Stimulated activated naive CD8-positive, alpha-beta T cell treated with anti-CD3 and anti-CD28 coated beads, Interleukin-15, amount 100 ng/mL, for 72 hours (primary cell): ENCODE data around the gene AFTPH.

Source experiments
- ATAC-seq: fragments of 150-1000 bp; cut with Tn5 transposase; 2 replicates; pipeline ENCODE4 v1.10.0; 2021; ENCODE audit warnings: mild to moderate bottlenecking, moderate library complexity
- DNase-seq, 2 donors: peaks; one replicate each; pipeline ENCODE4 v3.0.0; 2021 to 2022
- H3K27ac Mint-ChIP-seq, 2 donors: one replicate each; pipeline ENCODE4 v1.8.0; 2022; ENCODE audit warnings: mild to moderate bottlenecking in 2 of 2, mixed read lengths in 2 of 2, moderate library complexity in 2 of 2
- H3K27me3 Mint-ChIP-seq: one replicate; pipeline ENCODE4 v1.8.0; 2022; ENCODE audit warnings: mixed read lengths
- H3K4me1 Mint-ChIP-seq: one replicate; pipeline ENCODE4 v1.8.0; 2022; ENCODE audit warnings: mild to moderate bottlenecking, mixed read lengths
- H3K4me3 Mint-ChIP-seq, 2 donors: one replicate each; pipeline ENCODE4 v1.8.0; 2022; ENCODE audit warnings: mild to moderate bottlenecking in 2 of 2, mixed read lengths in 2 of 2, moderate library complexity in 1 of 2
- H3K9me3 Mint-ChIP-seq, 2 donors: one replicate each; pipeline ENCODE4 v1.8.0; 2022; ENCODE audit warnings: mixed read lengths in 2 of 2

Gene AFTPH

DNA sequence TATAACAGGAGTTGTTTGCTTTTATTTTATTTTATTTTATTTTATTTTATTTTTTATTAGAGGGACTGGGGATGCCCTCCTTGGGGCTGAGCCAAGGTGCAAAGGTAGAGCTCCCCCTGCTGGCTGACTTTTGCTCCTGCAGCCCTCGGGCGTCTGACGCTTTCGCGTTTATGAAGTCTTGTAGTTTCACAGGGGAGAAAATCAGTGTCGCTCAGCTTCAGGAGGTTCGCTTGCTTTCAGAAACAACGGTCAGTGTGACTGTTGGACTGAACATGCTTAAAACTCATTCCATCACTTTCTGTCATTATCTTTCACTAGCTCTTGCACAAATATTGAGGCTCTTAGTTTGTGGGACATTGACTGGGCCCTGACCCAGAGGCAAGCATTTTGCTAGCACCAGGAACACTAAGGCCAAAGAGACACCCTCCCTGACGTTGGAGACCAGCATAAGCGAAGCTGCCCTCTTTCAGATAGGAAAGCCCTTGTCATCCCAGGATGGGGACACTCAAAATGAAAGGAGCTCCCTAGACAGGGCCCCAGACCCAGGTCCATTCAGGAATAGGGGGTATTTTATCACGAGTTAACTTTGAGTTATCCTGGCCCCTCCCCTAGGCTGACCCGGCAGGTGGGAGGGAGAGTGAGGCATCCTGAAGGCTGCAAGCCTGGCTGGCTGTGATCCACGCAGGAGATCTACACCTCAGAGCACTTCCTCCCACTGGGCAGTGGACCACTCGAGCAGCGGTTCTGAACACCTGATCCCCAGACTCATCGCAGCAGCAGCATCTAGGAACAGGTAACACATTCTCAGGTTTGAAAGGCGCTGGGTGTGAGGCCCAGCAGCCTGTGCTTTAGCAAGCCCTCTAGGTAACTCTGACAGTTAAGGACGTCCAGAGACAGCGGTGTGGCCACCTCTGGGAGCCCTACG lies 35.8 kb upstream of the AFTPH start:
- no peaks in the 10 kb centered on the region for H3K9me3 Mint-ChIP-seq
- DNase-seq: peak; percentile 71 to 73
- no peak overlapping the region for H3K27ac Mint-ChIP-seq
- no peak overlapping the region for H3K4me3 Mint-ChIP-seq
- H3K4me1 Mint-ChIP-seq: peaks cover 15% of the 10 kb centered on the region
- ATAC-seq: peak; percentile 69
- no peaks in the 10 kb centered on the region for H3K27me3 Mint-ChIP-seq

DNA sequence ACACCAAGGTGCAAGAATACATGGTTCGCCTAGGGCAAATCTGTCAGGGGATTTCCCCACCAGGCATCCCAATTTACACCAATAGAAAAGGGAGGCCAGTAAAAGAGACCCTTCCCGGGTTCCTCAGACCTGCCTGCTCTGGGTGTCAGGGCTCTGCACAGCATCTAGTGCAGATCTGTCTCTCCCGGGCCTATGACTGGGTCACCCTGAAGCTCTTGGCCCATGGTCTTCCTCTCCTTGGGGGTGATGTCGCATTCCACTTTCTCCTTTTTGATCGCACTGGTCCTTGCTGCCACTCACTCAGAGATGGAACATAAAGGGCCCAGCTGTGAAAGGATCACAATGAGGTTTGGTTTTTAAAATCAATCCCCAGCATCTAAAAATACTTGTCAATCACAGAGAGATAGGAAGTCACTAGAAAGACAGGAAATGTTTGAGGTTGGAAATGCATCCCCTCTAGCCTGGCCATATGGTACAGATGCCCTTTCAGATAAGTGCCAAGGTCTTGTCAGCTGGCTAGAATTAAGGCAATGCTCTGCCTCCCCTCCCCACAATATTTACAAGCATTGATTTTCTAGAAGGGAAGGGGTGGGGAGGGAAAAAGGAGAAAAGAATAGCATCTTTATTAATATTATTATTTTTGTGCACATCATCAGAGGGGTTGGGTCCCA lies 34.9 kb upstream of the AFTPH start:
- no peaks in the 10 kb centered on the region for H3K9me3 Mint-ChIP-seq
- no peak for ATAC-seq
- no peak overlapping the region for H3K27ac Mint-ChIP-seq
- H3K27me3 Mint-ChIP-seq: no peaks in the 10 kb centered on the region
- peaks cover 15% of the 10 kb centered on the region for H3K4me1 Mint-ChIP-seq
- no peak for DNase-seq
- no peak overlapping the region for H3K4me3 Mint-ChIP-seq

DNA sequence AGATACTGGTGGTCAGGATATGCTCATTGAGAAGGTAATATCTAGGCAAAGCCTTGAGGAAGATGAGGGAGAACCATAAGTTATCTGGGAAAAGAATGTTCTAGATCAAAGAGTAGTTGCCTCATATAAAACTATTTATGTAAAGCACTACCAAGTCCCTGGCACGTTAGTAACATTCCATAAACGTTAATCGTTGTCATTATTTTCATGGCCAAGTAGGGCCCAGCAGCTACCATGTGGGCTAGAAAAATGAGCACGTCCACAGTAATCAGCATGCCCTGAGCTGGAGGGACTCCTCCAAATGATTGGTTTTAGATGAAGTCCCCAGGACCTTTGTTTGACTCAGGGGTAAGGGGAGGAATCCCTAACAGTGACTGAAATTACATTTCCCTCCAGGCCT lies 32.7 kb upstream of the AFTPH start:
- peaks cover 6% of the 10 kb centered on the region for H3K27me3 Mint-ChIP-seq
- H3K9me3 Mint-ChIP-seq: no peaks in the 10 kb centered on the region
- peaks cover 15% of the 10 kb centered on the region for H3K4me1 Mint-ChIP-seq
- no peak for ATAC-seq
- no peak overlapping the region for H3K4me3 Mint-ChIP-seq
- H3K27ac Mint-ChIP-seq: no peak overlapping the region
- no peak for DNase-seq

DNA sequence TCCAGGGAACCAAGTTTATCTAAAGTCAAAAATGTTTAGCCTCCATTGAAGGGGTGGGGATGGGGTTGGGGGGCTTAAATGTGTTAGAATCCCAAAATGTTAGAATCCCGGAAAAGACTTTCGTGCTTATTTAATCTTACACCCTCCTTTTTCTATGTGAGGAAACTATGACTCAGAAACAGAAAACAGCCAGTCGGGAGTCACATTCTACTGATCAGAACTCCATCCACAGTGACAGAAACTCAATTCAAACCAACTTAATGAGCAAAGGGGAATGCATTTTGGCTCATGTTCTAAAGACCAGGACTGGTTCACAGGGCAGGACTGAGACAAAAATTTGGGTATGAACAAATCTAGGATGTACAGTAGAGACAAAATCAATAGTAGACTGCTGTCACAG lies 31.9 kb upstream of the AFTPH start:
- no peak for DNase-seq
- Mint-ChIP-seq H3K27me3 (peaks cover 13% of the 10 kb centered on the region), H3K27ac (no peak overlapping the region), H3K4me3 (no peak overlapping the region), H3K4me1 (peaks cover 15% of the 10 kb centered on the region), H3K9me3 (no peaks in the 10 kb centered on the region)
- ATAC-seq: no peak

DNA sequence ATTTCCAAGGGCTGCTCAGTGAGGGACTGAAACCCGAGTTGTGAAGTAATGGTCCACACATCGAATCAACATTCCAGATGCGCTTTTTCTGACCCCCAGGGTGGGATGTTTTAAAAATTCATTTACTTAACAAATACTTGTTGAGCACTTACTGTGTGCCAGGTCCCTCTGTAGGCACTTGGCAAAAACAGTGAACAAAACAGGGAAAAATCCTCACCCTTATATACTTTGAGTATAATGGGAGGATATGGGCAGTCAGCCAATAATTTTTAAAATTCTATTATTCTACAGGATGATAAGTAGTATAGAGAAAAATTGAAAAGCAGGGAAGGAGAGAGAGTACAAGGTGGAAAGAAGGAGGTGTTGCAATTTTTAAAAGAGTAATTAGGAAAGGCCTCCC lies 31.3 kb upstream of the AFTPH start:
- no peak for ATAC-seq
- H3K27ac Mint-ChIP-seq: no peak overlapping the region

DNA sequence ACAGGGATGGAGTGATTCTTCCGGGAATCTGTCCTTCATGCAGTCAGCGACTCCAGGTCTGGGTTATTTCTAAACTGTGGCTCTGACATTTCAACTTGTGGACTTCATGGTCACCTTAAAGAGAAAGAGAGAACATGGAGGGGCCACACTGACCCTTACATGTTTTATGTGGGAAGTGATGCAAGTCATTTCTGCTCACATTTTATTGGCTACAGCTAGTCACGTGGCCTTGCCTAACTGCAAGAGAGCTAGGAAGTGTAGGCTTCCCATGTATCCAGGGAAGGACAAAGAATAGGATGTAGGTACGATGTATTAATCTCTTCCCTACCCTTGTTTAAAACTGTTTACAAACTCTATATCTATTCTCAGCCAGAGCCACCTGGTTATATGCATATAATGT lies 30.3 kb upstream of the AFTPH start:
- Mint-ChIP-seq H3K9me3 (no peaks in the 10 kb centered on the region), H3K27me3 (peaks cover 27% of the 10 kb centered on the region), H3K4me3 (no peak overlapping the region), H3K4me1 (peaks cover 7% of the 10 kb centered on the region), H3K27ac (no peak overlapping the region)
- no peak for ATAC-seq
- DNase-seq: no peak

More for the DNA sequence above, 31.3 kb upstream of the AFTPH start:
- H3K27me3 Mint-ChIP-seq: peaks cover 18% of the 10 kb centered on the region
- no peak overlapping the region for H3K4me3 Mint-ChIP-seq
- DNase-seq: no peak
- peaks cover 15% of the 10 kb centered on the region for H3K4me1 Mint-ChIP-seq
- H3K9me3 Mint-ChIP-seq: no peaks in the 10 kb centered on the region

DNA sequence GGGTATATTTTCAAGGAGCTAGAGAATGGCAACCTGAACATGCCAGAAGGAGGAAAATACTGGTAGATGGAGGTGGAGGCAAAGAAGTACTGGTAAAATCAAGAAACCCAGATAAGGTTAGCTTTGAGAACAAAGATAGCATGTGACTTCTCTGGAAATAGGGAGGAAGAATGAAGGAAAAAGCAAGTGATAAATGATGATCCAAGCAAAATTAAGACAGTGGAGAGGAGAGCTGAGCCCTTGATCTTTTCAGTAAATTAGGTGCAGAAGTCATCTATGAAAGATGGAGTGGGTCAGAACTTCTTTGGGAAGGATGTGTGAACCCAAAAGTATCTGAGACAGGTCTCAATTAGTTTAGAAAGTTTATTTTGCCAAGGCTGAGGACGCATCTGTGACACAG lies 25.7 kb upstream of the AFTPH start:
- Mint-ChIP-seq H3K27ac (peak overlapping the region in 1 of 2 donors; percentile 9), H3K27me3 (peaks cover 29% of the 10 kb centered on the region), H3K4me3 (no peak overlapping the region), H3K9me3 (no peaks in the 10 kb centered on the region), H3K4me1 (peaks cover 7% of the 10 kb centered on the region)
- ATAC-seq (no peak), DNase-seq (no peak)

DNA sequence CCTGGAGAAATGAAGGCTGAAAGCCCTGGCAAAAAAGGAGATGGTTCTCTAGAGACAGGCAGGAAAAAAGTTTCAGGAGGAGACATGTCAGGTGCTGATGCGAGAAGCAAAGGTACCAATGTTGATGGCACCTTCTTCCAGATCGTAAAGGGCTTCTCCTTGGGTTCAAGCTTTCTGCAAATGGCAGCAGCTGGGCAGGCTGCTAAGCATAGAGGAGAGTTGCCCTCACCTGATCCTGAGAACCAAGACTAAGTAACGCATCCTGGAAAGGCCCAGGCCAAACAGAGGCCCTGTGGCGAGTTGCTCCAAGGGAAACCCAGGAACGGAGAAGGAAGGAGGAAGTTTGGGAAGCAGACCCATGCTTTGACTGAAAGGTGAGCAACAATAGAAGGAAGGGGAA lies 23.6 kb upstream of the AFTPH start:
- H3K27me3 Mint-ChIP-seq: peaks cover 39% of the 10 kb centered on the region

DNA sequence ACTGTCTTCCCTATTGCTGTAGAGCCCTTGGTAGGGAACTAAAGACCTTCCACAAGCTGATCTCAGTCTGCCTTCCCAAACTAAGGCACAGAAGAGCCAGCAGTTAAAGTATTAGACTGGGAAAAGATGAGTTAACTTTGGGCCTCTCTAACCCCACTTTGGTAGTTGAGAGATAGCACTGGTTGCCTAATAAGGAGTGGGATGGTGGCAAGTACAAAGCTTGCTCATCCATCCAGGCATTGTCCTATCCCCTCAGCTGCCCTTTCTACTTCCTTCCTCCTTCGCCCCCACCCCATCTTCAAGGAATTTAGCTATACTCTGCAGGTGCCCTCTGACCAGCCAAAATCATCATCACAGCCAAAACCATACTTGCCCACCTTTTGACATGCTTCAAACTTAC lies 22.2 kb upstream of the AFTPH start:
- no peaks in the 10 kb centered on the region for H3K9me3 Mint-ChIP-seq
- no peak overlapping the region for H3K4me3 Mint-ChIP-seq
- DNase-seq: no peak
- ATAC-seq: no peak
- no peak overlapping the region for H3K27ac Mint-ChIP-seq
- peaks cover 29% of the 10 kb centered on the region for H3K27me3 Mint-ChIP-seq
- peaks cover 7% of the 10 kb centered on the region for H3K4me1 Mint-ChIP-seq

More for the DNA sequence above, 23.6 kb upstream of the AFTPH start:
- Mint-ChIP-seq H3K4me1 (peaks cover 7% of the 10 kb centered on the region), H3K9me3 (no peaks in the 10 kb centered on the region), H3K4me3 (no peak overlapping the region), H3K27ac (no peak overlapping the region)
- no peak for DNase-seq
- no peak for ATAC-seq

DNA sequence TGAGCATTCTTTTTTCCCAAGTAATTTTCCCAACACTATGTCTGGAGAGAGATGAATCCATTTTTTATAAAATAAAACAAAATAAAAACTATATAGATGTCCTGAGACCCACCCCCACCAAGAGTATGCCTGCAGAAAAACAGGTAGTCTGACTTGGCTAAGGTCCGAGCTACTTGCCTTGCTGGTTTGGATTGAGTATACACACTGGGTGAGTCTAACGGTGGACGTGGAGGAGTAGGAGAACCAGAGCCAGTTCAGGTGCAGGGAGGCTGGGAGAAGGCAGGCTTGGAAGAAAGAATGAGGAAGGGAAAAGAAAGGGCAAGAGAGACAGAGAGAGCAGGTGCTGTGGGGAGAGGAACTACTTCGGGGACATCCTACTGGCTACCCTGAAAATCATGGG lies 21.3 kb upstream of the AFTPH start:
- Mint-ChIP-seq H3K27ac (no peak overlapping the region), H3K4me1 (peaks cover 7% of the 10 kb centered on the region), H3K27me3 (peaks cover 21% of the 10 kb centered on the region), H3K4me3 (no peak overlapping the region), H3K9me3 (no peaks in the 10 kb centered on the region)
- DNase-seq (no peak), ATAC-seq (no peak)

DNA sequence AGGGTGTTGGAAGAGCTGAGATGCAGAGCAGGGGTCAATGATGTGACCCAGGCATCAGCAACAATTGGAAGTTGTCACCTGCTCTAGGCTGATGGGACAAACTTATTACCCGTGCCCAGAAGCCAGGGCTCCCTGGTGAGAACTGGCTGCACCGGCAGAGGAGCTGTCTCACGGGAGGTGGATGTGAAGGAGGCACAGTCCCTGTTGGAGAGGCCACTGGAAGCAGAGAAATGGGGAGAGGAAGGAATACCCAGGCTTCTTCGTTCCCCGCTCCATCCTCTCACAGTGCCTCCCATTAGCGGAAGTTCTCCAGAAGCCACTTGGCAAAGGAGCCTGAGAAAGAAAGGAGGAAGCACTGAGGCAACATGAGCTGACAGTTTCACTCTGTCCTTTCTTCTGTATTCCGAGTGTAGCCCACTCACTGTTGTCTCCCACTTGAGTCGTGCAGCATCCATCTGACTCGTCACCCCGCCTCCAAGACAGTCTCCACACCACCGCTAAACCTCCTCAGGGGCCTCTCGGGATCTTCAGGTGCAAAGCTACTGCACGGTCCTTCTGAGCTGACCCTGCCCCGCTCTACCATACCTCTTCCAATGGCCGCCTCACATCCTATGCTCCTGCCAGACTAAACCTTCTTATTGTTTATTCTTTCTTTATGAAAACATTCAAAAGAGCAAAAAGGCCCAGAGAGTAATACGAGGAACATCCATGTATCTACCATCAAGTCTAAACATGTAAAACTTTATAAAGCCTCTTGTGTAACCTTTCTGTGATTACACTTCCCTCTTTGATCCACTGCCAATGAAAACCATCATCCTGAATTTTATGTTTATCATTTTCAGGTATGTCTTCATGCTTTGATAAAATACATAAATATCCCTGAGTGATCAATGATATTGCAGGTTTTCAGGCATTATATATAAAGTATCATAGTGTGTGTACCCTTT lies 19.1 kb upstream of the AFTPH start:
- Mint-ChIP-seq H3K4me3 (no peak overlapping the region), H3K27me3 (peaks cover 10% of the 10 kb centered on the region), H3K4me1 (peaks cover under 1% of the 10 kb centered on the region), H3K27ac (no peak overlapping the region), H3K9me3 (no peaks in the 10 kb centered on the region)
- DNase-seq (no peak), ATAC-seq (no peak)

DNA sequence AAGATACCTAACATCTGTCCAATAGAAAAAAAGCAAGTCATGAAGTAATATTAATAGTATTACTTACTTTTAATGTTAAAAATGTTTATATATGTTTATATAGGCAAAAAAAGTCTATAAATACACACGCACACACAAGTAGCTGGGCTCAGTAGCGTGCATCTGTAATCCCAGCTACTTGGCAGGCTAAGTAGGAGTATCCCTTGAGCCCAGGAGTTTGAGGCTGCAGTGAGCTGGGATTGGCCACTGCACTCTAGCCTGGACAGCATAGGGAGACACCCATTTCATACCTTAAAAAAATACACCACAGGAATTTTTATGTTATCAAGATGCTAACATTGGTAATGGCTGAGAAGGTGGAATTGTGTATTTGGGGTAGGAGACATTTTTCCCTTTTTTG lies 17.4 kb upstream of the AFTPH start:
- Mint-ChIP-seq H3K9me3 (no peaks in the 10 kb centered on the region), H3K27ac (no peak overlapping the region), H3K4me3 (no peak overlapping the region), H3K27me3 (peaks cover 10% of the 10 kb centered on the region), H3K4me1 (no peaks in the 10 kb centered on the region)
- no peak for ATAC-seq
- no peak for DNase-seq

DNA sequence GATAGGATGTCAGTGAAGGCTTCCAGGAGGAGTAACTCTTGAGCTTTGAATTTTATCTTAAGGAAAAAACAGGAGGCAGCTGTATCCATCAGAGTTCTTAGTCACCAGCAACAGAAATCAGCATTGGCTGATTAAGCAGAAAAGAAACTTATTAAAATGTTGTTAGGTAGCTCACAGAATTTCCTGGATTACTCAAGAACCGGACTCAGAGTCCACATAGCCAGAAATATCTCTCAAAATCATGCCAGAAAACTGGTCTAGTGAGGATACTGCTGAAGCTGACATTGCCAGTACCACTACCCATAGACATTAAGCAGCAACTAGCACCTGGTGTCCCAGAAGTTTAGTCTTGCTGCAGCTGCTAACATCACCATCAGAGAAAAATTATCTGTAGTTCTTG lies 10.1 kb upstream of the AFTPH start:
- Mint-ChIP-seq H3K4me3 (no peak overlapping the region), H3K9me3 (no peaks in the 10 kb centered on the region), H3K27me3 (no peaks in the 10 kb centered on the region), H3K4me1 (no peaks in the 10 kb centered on the region), H3K27ac (no peak overlapping the region)
- DNase-seq: no peak
- ATAC-seq: no peak

DNA sequence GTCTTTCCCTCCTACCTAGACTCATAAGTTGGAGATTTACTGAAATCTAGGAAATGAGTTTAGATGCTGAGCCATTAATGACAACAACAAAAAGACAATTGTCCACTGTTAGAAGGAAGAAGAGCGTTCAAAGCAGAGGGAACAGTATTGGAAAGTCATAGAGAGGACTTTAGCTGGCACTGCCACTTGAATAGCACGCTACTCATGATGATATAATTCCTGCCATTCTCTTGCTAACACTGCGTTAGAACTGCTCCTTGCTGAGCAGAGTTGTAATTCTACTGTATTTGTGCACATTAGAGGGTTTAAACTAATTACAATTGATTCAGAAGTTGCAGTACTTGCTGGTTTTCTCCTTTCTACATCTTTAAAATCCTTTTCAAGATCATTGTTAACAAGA lies 9.0 kb upstream of the AFTPH start:
- ATAC-seq: no peak
- no peaks in the 10 kb centered on the region for H3K4me1 Mint-ChIP-seq
- no peak for DNase-seq
- H3K4me3 Mint-ChIP-seq: no peak overlapping the region
- H3K27ac Mint-ChIP-seq: no peak overlapping the region
- H3K9me3 Mint-ChIP-seq: no peaks in the 10 kb centered on the region
- no peaks in the 10 kb centered on the region for H3K27me3 Mint-ChIP-seq

DNA sequence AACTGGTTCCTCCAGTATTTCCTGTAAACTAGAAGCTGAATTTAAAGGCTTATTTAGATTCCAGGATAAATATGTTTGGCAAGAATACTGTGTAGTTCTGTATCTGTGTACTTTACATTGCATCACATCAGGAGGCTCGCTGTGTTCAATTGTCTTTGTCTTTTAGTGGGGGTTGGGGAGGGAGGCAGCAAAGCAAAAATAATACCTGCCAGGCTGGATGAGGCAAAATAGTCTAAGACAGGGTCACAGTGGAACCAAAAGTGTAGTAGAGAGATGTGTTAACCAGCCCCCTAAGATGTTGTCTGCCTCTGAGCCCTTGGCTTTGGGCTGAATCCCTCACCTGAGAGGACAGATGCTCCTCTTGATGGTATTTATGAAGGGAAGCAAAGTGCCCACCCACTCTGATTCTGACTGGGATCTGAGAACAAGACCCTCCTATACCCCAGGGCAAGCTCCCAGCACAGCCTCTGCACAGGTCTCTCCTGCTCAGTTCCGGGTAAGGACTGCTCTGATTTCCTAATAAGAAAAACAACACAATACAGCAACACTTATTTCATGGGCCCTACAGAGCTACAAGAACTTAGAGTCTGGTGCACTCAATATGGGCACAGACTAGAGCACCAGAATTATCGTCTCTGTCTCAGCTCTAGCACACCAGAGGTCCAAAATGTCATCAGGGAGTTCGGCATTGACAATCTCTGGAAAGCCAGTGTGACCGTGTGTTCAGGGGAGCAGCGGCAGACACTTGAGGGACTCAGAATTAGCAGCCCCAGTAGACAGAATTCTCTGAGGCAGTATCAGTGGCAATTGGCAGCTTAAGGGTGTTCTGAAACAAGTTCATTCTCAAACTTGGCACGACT lies 7.2 kb upstream of the AFTPH start:
- no peaks in the 10 kb centered on the region for H3K9me3 Mint-ChIP-seq
- no peak for ATAC-seq
- no peaks in the 10 kb centered on the region for H3K27me3 Mint-ChIP-seq
- no peaks in the 10 kb centered on the region for H3K4me1 Mint-ChIP-seq
- H3K27ac Mint-ChIP-seq: no peak overlapping the region
- no peak overlapping the region for H3K4me3 Mint-ChIP-seq
- no peak for DNase-seq
